ENCODE measurements around the gene TMEM87B.

The TMEM87B gene

GRCh38 chr2:112021781-112022231 lies 33.3 kb upstream of the TMEM87B start:
- no peak overlapping the region for H3K4me3 ChIP-seq (ENCODE audit: low read depth in 1 of 2, low read length in 2 of 2)
- no peaks in the 10 kb centered on the region for H3K27me3 ChIP-seq (ENCODE audit: control insufficient read depth in 1 of 2, insufficient read depth in 2 of 2, low read length in 2 of 2)
- H3K27ac ChIP-seq (ENCODE audit: low read depth, low read length), result no peak overlapping the region
- peaks cover 17% of the 10 kb centered on the region for H3K36me3 ChIP-seq (ENCODE audit: insufficient read depth, low read length)
- H3K4me1 ChIP-seq (ENCODE audit: insufficient read depth, low read length), result no peaks in the 10 kb centered on the region
- H3K9ac ChIP-seq (ENCODE audit: low read length), result no peak overlapping the region
- H3K9me3 ChIP-seq (ENCODE audit: low read length), result no peaks in the 10 kb centered on the region

GRCh38 chr2:112023707-112024106 lies 31.4 kb upstream of the TMEM87B start:
- Histone ChIP-seq H3K4me1 (ENCODE audit: insufficient read depth, low read length) (no peaks in the 10 kb centered on the region), H3K9ac (ENCODE audit: low read length) (no peak overlapping the region), H3K9me3 (ENCODE audit: low read length) (no peaks in the 10 kb centered on the region), H3K27me3 (ENCODE audit: control insufficient read depth in 1 of 2, insufficient read depth in 2 of 2, low read length in 2 of 2) (no peaks in the 10 kb centered on the region), H3K4me3 (ENCODE audit: low read depth in 1 of 2, low read length in 2 of 2) (no peak overlapping the region), H3K27ac (ENCODE audit: low read depth, low read length) (no peak overlapping the region), H3K36me3 (ENCODE audit: insufficient read depth, low read length) (peaks cover 17% of the 10 kb centered on the region)

- H3K36me3 ChIP-seq (ENCODE audit: insufficient read depth, low read length), result peaks cover 17% of the 10 kb centered on the region
- H3K9me3 ChIP-seq (ENCODE audit: low read length), result no peaks in the 10 kb centered on the region
- no peaks in the 10 kb centered on the region for H3K4me1 ChIP-seq (ENCODE audit: insufficient read depth, low read length)
- no peak overlapping the region for H3K27ac ChIP-seq (ENCODE audit: low read depth, low read length)
- H3K27me3 ChIP-seq (ENCODE audit: control insufficient read depth in 1 of 2, insufficient read depth in 2 of 2, low read length in 2 of 2), result no peaks in the 10 kb centered on the region
- H3K4me3 ChIP-seq (ENCODE audit: low read depth in 1 of 2, low read length in 2 of 2), result no peak overlapping the region
- H3K9ac ChIP-seq (ENCODE audit: low read length), result no peak overlapping the region
These were observed 30.8 kb upstream of the TMEM87B start for GRCh38 chr2:112024231-112024630.

DNA sequence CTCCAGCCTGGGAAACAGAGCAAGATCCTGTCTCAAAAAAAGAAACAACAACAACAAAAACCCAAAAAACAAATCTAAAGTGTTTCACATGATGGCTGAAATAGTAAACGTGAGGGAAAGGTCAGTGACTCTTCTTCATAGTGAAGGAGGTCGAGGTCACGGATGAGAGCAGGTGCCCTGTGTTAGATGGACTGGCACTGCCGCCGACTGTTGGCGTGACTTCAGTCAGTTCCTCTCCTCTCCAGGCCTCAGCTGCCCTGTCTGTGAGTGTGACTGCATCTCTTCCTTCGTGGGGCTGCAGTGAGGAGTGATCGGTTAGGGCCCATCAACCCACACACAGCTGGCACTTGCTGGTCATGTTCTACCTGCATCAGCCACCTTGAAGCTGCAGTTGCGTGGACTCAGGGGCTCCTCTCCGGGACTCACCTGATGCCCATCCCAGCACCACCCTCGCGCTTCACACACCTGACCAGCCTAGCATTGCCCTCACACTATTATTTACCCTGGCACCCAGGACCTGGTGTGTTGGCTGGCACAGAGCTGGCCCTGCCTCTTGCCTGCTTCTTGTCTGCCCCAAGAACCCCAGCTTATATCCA lies 30.1 kb upstream of the TMEM87B start:
- Histone ChIP-seq H3K27ac (ENCODE audit: low read depth, low read length) (no peak overlapping the region), H3K36me3 (ENCODE audit: insufficient read depth, low read length) (peaks cover 11% of the 10 kb centered on the region), H3K9ac (ENCODE audit: low read length) (no peak overlapping the region), H3K4me1 (ENCODE audit: insufficient read depth, low read length) (no peaks in the 10 kb centered on the region), H3K4me3 (ENCODE audit: low read depth in 1 of 2, low read length in 2 of 2) (no peak overlapping the region), H3K27me3 (ENCODE audit: control insufficient read depth in 1 of 2, insufficient read depth in 2 of 2, low read length in 2 of 2) (no peaks in the 10 kb centered on the region), H3K9me3 (ENCODE audit: low read length) (no peaks in the 10 kb centered on the region)

DNA sequence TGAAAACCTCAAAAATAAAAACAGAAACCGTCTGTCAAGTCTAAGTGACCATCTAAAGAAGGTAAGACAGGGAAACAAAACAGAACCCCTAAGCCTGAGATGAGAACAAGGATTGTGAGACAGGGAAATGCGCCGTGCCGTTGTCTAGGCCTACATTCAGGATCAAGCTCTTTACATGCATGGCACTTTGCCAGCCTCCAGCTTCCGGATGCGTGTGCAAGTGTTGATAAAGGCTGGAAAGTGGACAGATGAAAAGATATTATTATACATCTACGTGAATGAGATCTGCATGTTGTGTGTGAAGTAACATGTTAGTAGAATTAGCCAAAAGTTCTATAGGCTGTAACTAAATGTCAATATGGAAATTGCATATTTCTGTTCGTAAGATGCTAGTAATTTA lies 28.6 kb upstream of the TMEM87B start:
- Histone ChIP-seq H3K9ac (ENCODE audit: low read length) (no peak overlapping the region), H3K27ac (ENCODE audit: low read depth, low read length) (no peak overlapping the region), H3K4me3 (ENCODE audit: low read depth in 1 of 2, low read length in 2 of 2) (no peak overlapping the region), H3K27me3 (ENCODE audit: control insufficient read depth in 1 of 2, insufficient read depth in 2 of 2, low read length in 2 of 2) (no peaks in the 10 kb centered on the region), H3K9me3 (ENCODE audit: low read length) (no peaks in the 10 kb centered on the region), H3K4me1 (ENCODE audit: insufficient read depth, low read length) (no peaks in the 10 kb centered on the region), H3K36me3 (ENCODE audit: insufficient read depth, low read length) (peaks cover 11% of the 10 kb centered on the region)

DNA sequence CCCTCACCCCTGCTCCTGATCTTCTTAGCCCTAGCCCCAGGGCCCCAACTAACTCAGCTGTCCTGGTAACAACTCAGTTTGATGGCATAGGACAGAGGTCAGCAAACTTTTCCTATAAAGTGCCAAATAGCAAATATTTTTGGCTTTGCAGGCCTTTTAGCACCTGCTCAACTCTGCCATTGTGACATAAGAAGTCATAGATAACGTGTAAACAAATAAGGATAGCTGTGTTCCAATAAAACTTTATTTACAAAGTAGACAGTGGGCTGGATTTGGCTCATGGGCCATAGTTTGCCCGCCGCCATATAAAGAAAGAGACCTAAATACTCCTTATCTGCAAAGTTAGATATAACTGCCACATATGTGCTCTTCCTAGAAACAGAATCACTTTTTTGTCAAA lies 27.3 kb upstream of the TMEM87B start:
- H3K9me3 ChIP-seq (ENCODE audit: low read length), result no peaks in the 10 kb centered on the region
- H3K27ac ChIP-seq (ENCODE audit: low read depth, low read length), result no peak overlapping the region
- no peaks in the 10 kb centered on the region for H3K27me3 ChIP-seq (ENCODE audit: control insufficient read depth in 1 of 2, insufficient read depth in 2 of 2, low read length in 2 of 2)
- peaks cover under 1% of the 10 kb centered on the region for H3K36me3 ChIP-seq (ENCODE audit: insufficient read depth, low read length)
- no peak overlapping the region for H3K9ac ChIP-seq (ENCODE audit: low read length)
- H3K4me1 ChIP-seq (ENCODE audit: insufficient read depth, low read length), result peaks cover 11% of the 10 kb centered on the region
- no peak overlapping the region for H3K4me3 ChIP-seq (ENCODE audit: low read depth in 1 of 2, low read length in 2 of 2)

DNA sequence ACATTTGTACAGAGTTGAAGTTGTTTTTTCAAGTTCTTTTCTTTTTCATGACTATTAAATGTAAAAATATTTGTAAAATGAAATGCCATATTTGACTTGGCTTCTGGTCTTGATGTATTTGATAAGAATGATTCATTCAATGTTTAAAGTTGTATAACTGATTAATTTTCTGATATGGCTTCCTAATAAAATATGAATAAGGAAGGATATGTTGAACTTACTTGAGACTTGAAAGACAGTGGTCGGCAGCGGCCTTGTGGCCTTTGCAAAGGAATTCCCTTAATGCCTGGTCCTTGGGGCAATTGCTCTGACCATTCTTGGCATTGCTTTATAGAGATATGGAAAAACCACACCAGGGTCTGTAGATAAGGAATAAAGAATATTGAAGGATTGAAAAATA lies 25.9 kb upstream of the TMEM87B start:
- Histone ChIP-seq H3K4me3 (ENCODE audit: low read depth in 1 of 2, low read length in 2 of 2) (no peak overlapping the region), H3K27me3 (ENCODE audit: control insufficient read depth in 1 of 2, insufficient read depth in 2 of 2, low read length in 2 of 2) (no peaks in the 10 kb centered on the region), H3K27ac (ENCODE audit: low read depth, low read length) (no peak overlapping the region), H3K4me1 (ENCODE audit: insufficient read depth, low read length) (peaks cover 21% of the 10 kb centered on the region), H3K9me3 (ENCODE audit: low read length) (no peaks in the 10 kb centered on the region), H3K9ac (ENCODE audit: low read length) (no peak overlapping the region), H3K36me3 (ENCODE audit: insufficient read depth, low read length) (no peaks in the 10 kb centered on the region)

DNA sequence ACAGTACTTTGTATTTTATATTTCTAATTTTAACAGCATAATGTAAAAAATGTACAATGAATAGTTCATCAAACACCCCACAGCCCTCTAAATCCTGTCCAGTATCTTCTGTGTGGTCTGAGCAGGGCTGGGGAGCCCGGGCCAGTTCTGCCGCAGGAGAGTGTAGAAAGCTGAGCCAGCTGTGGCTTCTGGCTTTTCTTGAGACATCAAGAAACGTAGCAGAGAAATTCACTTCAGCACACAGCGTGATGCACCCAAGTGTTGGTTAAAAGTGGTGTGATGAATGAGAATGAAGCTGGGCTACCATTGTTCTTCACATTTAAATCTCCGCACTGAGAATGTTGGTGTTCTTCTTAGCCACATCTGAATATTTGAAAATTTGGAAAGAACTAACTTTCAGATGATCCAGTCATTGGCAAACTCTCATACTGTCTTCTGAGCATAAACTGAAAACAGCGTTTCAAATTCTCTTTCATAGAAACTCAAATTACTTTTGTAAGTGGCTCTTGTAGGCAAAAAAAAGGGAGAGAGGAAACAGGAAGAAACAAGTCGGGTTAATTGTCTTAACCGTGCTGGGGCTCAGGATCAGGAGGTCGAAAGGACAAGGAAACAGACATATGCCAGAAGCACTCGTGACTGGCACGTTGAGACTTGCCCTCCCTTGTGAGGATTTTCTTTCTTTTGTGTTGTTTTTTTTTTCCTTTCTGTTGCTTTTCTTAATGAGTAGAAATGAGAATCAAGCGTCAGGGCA lies 23.4 kb upstream of the TMEM87B start:
- no peaks in the 10 kb centered on the region for H3K27me3 ChIP-seq (ENCODE audit: control insufficient read depth in 1 of 2, insufficient read depth in 2 of 2, low read length in 2 of 2)
- no peak overlapping the region for H3K4me3 ChIP-seq (ENCODE audit: low read depth in 1 of 2, low read length in 2 of 2)
- no peaks in the 10 kb centered on the region for H3K9me3 ChIP-seq (ENCODE audit: low read length)
- H3K27ac ChIP-seq (ENCODE audit: low read depth, low read length), result no peak overlapping the region
- no peaks in the 10 kb centered on the region for H3K36me3 ChIP-seq (ENCODE audit: insufficient read depth, low read length)
- peak overlapping the region; percentile 20 for H3K9ac ChIP-seq (ENCODE audit: low read length)
- peaks cover 21% of the 10 kb centered on the region for H3K4me1 ChIP-seq (ENCODE audit: insufficient read depth, low read length)

DNA sequence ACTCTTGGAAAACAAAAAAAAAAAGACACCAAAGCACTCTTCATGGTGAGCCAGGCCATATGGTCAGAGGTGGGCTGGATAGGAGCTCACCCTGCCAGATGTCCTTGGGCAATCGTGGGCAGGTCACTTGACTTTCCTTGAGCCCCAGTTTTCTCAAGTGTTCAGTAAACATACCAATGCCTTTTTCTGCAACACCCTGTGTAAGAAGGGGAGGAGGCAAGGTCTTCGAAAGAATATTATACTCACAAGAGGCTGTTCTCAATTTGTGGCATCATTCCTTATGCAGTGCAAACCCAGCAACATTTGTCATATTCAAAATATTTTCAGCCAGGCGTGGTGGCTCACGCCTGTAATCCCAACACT lies 22.9 kb upstream of the TMEM87B start:
- H3K9me3 ChIP-seq (ENCODE audit: low read length), result no peaks in the 10 kb centered on the region
- H3K27ac ChIP-seq (ENCODE audit: low read depth, low read length), result no peak overlapping the region
- H3K36me3 ChIP-seq (ENCODE audit: insufficient read depth, low read length), result no peaks in the 10 kb centered on the region
- no peaks in the 10 kb centered on the region for H3K27me3 ChIP-seq (ENCODE audit: control insufficient read depth in 1 of 2, insufficient read depth in 2 of 2, low read length in 2 of 2)
- peaks cover 21% of the 10 kb centered on the region for H3K4me1 ChIP-seq (ENCODE audit: insufficient read depth, low read length)
- no peak overlapping the region for H3K4me3 ChIP-seq (ENCODE audit: low read depth in 1 of 2, low read length in 2 of 2)
- H3K9ac ChIP-seq (ENCODE audit: low read length), result peak overlapping the region; percentile 20

DNA sequence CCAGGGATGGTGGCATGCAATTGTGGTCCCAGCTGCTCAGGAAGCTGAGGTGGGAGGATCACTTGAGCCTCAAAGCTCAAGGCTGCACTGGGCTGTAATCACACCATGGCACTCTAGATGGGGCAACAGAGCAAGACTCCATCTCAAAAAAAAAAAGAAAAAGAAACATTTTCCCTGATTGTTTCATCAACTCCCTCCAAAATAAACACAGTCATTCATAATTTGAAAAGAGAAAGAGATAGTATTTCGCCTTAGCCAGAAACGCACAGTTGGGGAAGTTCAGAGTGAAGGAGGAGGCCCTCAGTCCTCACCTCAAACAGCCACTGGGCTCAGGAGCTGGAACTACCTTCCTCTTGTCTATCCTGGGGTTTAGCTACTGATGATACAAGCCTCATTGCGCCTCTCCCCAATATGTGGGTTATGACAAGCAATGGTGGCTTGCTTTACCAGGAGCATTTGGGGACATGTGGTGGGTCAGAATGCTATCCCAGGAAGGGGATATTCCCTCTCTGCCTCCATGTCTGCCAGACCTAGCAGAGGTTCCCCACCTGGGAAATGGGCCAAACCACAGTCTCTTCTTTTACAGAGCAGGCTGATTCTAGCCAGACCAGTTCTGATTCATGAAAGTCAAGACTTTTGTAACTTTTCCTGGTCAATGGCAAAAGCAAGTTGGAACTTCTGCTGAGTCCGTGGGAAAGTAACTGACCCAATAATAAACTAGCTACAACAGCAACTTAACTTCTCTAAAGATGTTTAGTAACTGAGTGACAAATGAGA lies 22.2 kb upstream of the TMEM87B start:
- peaks cover 21% of the 10 kb centered on the region for H3K4me1 ChIP-seq (ENCODE audit: insufficient read depth, low read length)
- peak overlapping the region; percentile 4 for H3K27ac ChIP-seq (ENCODE audit: low read depth, low read length)
- H3K27me3 ChIP-seq (ENCODE audit: control insufficient read depth in 1 of 2, insufficient read depth in 2 of 2, low read length in 2 of 2), result no peaks in the 10 kb centered on the region
- no peak overlapping the region for H3K9ac ChIP-seq (ENCODE audit: low read length)
- no peaks in the 10 kb centered on the region for H3K9me3 ChIP-seq (ENCODE audit: low read length)
- H3K4me3 ChIP-seq (ENCODE audit: low read depth in 1 of 2, low read length in 2 of 2), result no peak overlapping the region
- H3K36me3 ChIP-seq (ENCODE audit: insufficient read depth, low read length), result no peaks in the 10 kb centered on the region

- Histone ChIP-seq H3K27ac (ENCODE audit: low read depth, low read length) (no peak overlapping the region), H3K9me3 (ENCODE audit: low read length) (no peaks in the 10 kb centered on the region), H3K9ac (ENCODE audit: low read length) (no peak overlapping the region), H3K27me3 (ENCODE audit: control insufficient read depth in 1 of 2, insufficient read depth in 2 of 2, low read length in 2 of 2) (no peaks in the 10 kb centered on the region), H3K36me3 (ENCODE audit: insufficient read depth, low read length) (no peaks in the 10 kb centered on the region), H3K4me1 (ENCODE audit: insufficient read depth, low read length) (peaks cover 21% of the 10 kb centered on the region), H3K4me3 (ENCODE audit: low read depth in 1 of 2, low read length in 2 of 2) (no peak overlapping the region)
These were observed 21.5 kb upstream of the TMEM87B start for GRCh38 chr2:112033600-112033999.
